ENCODE data around the gene OXGR1. TPM values are rescaled to one million over a fixed set of nuclear protein-coding genes. Genes with fewer than 3 reads are reported as not detected.
A peak's percentile ranks its signal among the peaks of the same experiment; 100 is the strongest.

Gene OXGR1
- polyA plus RNA-seq, 1 experiment, result not detected

- no peak for TF ChIP-seq CTCF (IDR thresholded peaks at IDR 0.05; ENCODE audit: low read depth, low read length)
- POLR2A ChIA-PET, result no interaction called here
- Histone ChIP-seq H3K4me3 (ENCODE audit: low read depth, low read length) (no peak overlapping the region), H3K27me3 (ENCODE audit: control insufficient read depth, insufficient read depth, low read length) (peaks cover 28% of the 10 kb centered on the region), H3K27ac (ENCODE audit: low read depth, low read length) (no peak overlapping the region), H3K9me3 (ENCODE audit: control insufficient read depth, insufficient read depth, low read length) (no peaks in the 10 kb centered on the region)
- DNase-seq (ENCODE audit: low read depth, low spot score), result no peak
- CTCF ChIA-PET, result interaction anchor here (1.5 kb wide), 1 partner anchor 22 kb away, joined by 4 read pairs; no protein-coding TSS in a partner anchor
Measured at GRCh38 chr13:96996107-96996506, 1.8 kb upstream of the OXGR1 start.

- POLR2A ChIA-PET, result no interaction called here
- Histone ChIP-seq H3K9me3 (ENCODE audit: control insufficient read depth, insufficient read depth, low read length) (no peaks in the 10 kb centered on the region), H3K27ac (ENCODE audit: low read depth, low read length) (no peak overlapping the region), H3K4me3 (ENCODE audit: low read depth, low read length) (no peak overlapping the region), H3K27me3 (ENCODE audit: control insufficient read depth, insufficient read depth, low read length) (peaks cover 28% of the 10 kb centered on the region)
- no peak for TF ChIP-seq CTCF (IDR thresholded peaks at IDR 0.05; ENCODE audit: low read depth, low read length)
- CTCF ChIA-PET, result no interaction called here
- no peak for DNase-seq (ENCODE audit: low read depth, low spot score)
Measured at GRCh38 chr13:96994858-96995243, 575 bp upstream of the OXGR1 start.

- no peak for DNase-seq (ENCODE audit: low read depth, low spot score)
- ChIA-PET CTCF (interaction anchor here (1.0 kb wide), 1 partner anchor 11 kb away, joined by 3 read pairs; no protein-coding TSS in a partner anchor), POLR2A (no interaction called here)
- H3K27ac ChIP-seq (ENCODE audit: low read depth, low read length), result no peak overlapping the region
- peak overlapping the region; percentile 39 for H3K4me3 ChIP-seq (ENCODE audit: low read depth, low read length)
- no peaks in the 10 kb centered on the region for H3K9me3 ChIP-seq (ENCODE audit: control insufficient read depth, insufficient read depth, low read length)
- H3K27me3 ChIP-seq (ENCODE audit: control insufficient read depth, insufficient read depth, low read length), result peaks cover 28% of the 10 kb centered on the region
- TF ChIP-seq CTCF (IDR thresholded peaks at IDR 0.05; ENCODE audit: low read depth, low read length), result no peak
Measured at GRCh38 chr13:96993634-96994016, 651 bp downstream of the OXGR1 start.

GRCh38 chr13:96992633-96993032, 1.6 kb downstream of the OXGR1 start:
- H3K27me3 ChIP-seq (ENCODE audit: control insufficient read depth, insufficient read depth, low read length), result peaks cover 28% of the 10 kb centered on the region
- CTCF ChIA-PET, result no interaction called here

GRCh38 chr13:96991072-96991471, 3.2 kb downstream of the OXGR1 start:
- Histone ChIP-seq H3K4me3 (ENCODE audit: low read depth, low read length) (no peak overlapping the region), H3K9me3 (ENCODE audit: control insufficient read depth, insufficient read depth, low read length) (no peaks in the 10 kb centered on the region), H3K27me3 (ENCODE audit: control insufficient read depth, insufficient read depth, low read length) (peaks cover 28% of the 10 kb centered on the region), H3K27ac (ENCODE audit: low read depth, low read length) (no peak overlapping the region)
- no peak for TF ChIP-seq CTCF (IDR thresholded peaks at IDR 0.05; ENCODE audit: low read depth, low read length)
- DNase-seq (ENCODE audit: low read depth, low spot score), result no peak
- CTCF ChIA-PET, result interaction anchor here (1.1 to 1.5 kb wide), 3 partner anchors 24 to 33 kb away, joined by 3 to 4 read pairs (median 3); no protein-coding TSS in a partner anchor
- POLR2A ChIA-PET, result no interaction called here

More at GRCh38 chr13:96992633-96993032, 1.6 kb downstream of the OXGR1 start:
- H3K27ac ChIP-seq (ENCODE audit: low read depth, low read length), result no peak overlapping the region
- POLR2A ChIA-PET, result no interaction called here
- H3K9me3 ChIP-seq (ENCODE audit: control insufficient read depth, insufficient read depth, low read length), result no peaks in the 10 kb centered on the region
- no peak for TF ChIP-seq CTCF (IDR thresholded peaks at IDR 0.05; ENCODE audit: low read depth, low read length)
- no peak for DNase-seq (ENCODE audit: low read depth, low spot score)
- no peak overlapping the region for H3K4me3 ChIP-seq (ENCODE audit: low read depth, low read length)
